NK-92 treated with Interleukin-12 subunit alpha and Interleukin-12 subunit beta, amount 100 ng/mL, for 24 hours (cell line): ENCODE measurements around the gene DDTL.
"Not testable (repeated sequence)": the region's sequence is repeated elsewhere in the genome, so short reads cannot be mapped to it uniquely, and the experiment has no call there.

Source experiments
- DNase-seq: peaks from one replicate; lab custom pipeline; 2025; lab: John Stamatoyannopoulos, UW

The DDTL gene

GRCh38 chr22:23970201-23970641 lies 3.5 kb downstream of the DDTL start:
- no peak for DNase-seq

GRCh38 chr22:23970816-23971486 lies 4.3 kb downstream of the DDTL start:
- no peak for DNase-seq

DNA sequence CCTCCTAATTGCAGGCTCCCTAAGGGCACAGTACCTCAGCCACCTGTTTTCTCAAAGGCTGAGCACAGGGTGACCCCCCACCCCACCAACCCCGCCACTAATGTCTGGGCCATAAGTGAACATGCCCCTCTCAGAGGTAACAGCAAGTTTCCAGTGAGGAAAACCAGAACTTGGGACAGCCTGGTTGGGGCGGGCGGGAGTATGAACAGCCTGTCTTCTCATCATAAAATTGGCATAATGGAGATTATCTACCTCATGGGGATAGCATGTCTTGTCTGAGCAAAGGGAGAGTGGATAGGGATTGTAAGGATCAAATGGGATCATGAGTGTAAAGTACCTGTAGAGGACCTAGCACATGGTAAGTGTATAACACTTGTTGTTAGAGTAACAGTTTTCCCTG lies 5.2 kb downstream of the DDTL start:
- not testable (repeated sequence) for DNase-seq

DNA sequence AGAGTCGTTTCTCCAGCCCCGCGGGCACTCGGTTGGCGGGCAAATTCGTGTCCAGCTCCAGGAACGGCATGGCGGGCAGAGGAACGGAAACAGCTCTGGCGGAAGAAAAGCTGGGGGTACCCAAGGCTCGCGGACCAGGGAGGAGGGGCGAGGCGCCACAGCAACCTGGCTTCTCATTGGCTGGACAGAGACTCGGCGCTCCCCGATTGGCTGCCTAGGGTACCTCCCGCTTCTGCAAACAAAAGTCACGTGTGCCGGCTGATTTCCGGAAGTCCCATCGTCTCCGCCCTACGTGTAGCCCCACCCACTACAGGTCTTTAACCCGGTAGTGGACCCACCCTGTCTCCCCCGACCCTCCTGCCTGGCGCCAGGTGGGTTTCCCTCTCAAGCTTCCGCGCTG lies 7.7 kb downstream of the DDTL start, which contains the start of gene DDT:
TSS of gene DDT (minus strand) at position 97 of the 400 bp plus-strand sequence. CDS start at position 70, 27 bp downstream.
- not testable (repeated sequence) for DNase-seq

DNA sequence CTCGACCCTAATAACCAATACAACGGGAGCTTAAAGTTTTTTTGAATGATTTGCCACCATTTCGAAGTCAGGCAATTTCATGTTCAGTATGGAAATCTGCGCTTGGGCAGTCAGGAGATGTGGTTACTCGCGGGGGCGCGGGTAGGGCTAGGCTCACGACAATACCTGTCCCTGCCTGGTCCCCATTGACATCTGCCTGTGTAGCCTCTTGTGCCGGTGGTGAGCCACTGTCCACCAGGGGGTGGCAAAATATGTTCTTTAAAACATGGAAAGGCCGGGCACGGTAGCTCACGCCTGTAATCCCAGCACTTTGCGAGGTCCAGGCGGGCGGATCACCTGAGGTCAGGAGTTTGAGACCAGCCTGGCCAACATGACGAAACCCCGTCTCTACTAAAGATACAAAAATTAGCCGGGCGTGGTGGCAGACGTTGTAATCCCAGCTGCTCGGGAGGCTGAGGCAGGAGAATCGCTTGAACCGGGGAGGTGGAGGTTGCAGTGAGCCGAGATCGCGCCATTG lies 8.2 kb downstream of the DDTL start:
- DNase-seq: not testable (repeated sequence)

DNA sequence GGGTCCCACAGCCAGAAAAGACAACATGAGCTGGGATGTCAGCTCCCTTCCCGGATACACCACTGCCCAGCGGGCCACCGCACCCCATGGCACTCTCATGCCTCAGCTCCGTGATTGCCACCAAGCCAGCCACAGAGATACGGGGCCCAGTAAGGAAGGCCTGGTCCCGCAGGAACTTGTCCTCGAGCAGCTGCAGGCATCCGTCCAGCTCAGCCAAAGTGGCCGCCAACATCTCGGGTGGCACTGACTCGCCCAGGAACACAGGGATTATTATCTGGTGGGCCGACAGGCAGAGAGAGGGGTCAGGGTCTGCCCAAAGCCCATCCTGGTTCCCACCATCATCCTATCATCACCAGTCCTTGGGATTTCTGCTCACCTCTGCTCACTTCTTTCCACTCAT lies 10.6 kb downstream of the DDTL start:
- not testable (repeated sequence) for DNase-seq

GRCh38 chr22:23979557-23980240 lies 13.0 kb downstream of the DDTL start, which contains the start of gene GSTT2:
GSTT2 (plus strand) TSS chr22:23980134.
- DNase-seq: not testable (repeated sequence)

DNA sequence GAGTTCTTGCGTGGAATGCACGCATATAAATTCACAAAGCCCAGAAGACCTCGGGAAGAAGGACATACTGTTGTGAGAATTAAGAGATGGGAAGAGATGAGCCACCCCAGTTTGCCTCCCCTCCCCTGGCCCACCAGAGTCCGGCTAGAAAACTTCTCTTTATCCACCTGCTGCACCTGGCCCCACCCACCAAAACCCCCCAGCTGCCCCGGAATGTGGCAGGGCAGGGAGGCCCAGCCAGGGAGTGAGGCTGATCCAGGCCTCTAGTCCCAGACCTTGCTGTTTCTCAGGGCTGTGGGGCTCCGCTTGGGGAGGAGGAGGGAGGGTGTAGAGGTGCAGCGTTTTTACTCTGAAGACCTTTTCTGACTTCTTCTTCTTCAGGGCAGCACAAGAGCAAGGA lies 13.9 kb downstream of the DDTL start:
- not testable (repeated sequence) for DNase-seq

DNA sequence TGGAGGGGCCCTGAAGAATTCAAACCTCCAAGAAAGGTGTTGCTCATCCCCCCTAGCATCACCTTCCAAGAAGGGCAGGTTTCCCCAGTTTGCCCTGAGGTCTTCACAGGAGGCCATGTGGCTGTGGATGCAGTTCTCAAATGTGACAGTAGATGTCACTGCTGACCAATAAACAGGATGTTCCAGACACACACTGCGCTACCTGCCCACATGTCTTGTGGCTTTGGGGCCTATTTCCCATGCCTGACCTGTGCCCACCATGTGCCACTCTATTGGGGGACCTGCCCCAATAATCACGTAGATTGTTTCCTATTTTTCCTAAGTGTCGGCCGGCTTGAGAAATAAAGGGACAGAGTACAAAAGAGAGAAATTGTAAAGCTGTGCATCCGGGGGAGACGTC lies 17.7 kb downstream of the DDTL start:
- DNase-seq: no peak

DNA sequence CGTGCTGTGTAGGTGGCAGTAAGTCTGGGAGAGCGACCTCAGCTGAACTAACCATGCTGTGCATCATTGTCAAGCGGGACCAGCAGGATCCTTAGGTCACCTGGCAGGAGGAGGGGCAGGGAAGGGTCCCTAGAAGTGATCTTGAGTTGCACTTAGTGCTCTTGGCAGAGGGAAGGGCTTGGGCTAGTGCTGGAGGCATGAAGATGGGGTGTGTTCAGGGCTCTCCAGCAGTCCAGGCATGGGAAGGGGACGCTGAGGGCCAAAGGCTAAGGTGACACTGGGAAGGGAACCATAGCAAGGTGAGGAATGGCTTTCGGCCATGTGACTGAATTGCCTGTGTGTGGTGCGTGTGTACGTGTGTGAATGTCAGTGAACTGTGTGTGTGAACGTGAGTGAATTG lies 19.4 kb downstream of the DDTL start:
- not testable (repeated sequence) for DNase-seq

- not testable (repeated sequence) for DNase-seq
Observed at GRCh38 chr22:23986538-23987178, 20.0 kb downstream of the DDTL start.

DNA sequence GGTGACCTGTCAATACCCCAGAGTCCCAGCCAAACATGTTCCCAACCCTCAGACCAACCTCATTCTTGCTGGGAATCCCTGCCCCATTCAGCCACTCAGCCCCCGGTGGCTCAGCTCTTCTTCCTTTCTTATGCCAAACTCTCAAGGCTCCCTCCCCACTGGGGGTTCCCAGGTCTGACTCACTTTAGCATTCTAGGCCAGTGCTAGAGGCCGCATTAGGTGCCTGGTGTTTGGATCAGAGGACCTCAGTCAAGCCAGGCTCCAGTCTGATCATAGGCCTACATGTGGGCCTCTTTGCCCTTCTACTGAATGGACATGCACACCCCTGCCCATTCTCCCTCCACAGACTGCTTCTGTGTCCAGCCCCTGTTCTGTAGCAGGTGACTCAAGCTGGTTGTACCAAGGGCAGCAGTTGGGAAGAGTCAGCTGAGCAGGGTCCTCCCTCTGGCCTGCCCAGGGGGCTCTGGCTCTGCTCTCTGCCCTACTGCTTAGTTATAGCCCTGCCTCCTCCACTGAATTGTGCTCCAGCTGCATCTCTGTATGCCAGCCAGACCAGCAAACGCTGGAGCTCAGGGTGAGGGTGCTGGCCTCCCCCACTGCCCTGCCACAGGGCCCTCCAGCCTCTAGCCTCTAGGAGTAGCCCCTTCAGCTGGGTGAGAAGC lies 23.0 kb downstream of the DDTL start:
- DNase-seq: not testable (repeated sequence)

DNA sequence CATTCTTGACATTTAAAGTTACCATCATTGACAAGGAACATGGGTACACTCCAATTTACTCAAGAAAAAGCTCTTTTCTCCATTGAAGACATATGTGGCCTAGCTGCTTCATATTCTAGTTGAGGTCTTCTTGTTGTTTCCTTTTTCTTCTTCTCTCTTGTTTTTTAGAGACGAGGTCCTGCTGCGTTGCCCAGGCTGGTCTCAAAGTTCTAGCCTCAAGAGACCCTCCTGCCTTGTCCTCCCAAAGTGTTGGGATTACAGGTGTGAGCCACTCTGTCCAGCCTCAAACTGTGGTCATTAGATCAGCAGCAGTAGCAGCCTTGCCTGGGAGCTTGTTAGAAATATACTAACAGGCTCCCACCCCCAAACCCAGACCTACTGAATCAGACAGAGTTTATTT lies 26.4 kb downstream of the DDTL start:
- DNase-seq: not testable (repeated sequence)

GRCh38 chr22:23993581-23994177 lies 27.0 kb downstream of the DDTL start:
- not testable (repeated sequence) for DNase-seq

GRCh38 chr22:23997092-23997491 lies 30.4 kb downstream of the DDTL start:
- DNase-seq: no peak

GRCh38 chr22:23999779-24000178 lies 33.1 kb downstream of the DDTL start:
- not testable (repeated sequence) for DNase-seq

- DNase-seq: no peak
Observed at GRCh38 chr22:24001314-24001713, 34.6 kb downstream of the DDTL start.

- DNase-seq: no peak
Observed at GRCh38 chr22:24002272-24002671, 35.6 kb downstream of the DDTL start.

DNA sequence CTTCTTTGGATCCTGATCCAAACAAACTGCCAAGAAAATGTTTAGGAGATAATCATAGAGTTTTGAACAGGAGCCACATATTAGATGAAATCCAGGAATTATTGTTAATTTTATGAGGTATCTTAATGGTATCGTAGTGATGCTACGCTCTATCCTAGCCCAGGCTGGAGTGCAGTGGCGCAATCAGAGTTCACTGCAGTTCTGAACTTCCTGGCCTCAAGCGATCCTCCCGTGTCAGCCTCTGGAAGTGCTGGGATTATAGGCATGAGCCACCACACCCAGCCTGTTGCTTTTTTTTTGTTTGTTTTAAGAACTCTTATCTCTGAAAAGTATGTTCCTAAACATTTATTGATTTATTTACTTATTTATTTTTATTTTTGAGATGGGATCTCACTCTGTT lies 36.2 kb downstream of the DDTL start:
- DNase-seq: no peak

DNA sequence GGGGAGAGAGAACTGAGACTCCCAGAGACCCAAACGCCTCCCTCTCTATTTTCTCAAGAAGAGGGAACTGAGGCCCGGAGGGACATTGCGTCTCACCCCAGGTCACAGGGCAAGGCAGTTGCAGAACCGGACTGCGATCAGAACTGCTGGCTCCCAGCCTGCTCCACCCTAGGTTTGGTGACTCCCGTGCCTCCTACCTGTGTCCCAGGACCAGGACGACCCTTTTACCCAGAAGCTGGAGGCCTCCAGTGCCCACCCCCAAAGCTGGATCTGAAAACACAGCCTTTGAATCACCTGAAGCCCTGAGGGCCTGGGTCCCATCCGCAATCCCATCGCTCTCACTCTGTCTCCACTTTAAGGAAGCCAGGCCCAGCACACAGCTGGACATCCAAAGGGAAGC lies 37.2 kb downstream of the DDTL start:
- DNase-seq: no peak

GRCh38 chr22:24005201-24005600 lies 38.5 kb downstream of the DDTL start, which contains the start of gene GSTT4:
GSTT4 (minus strand) TSS chr22:24005453; CDS start chr22:24005356, 97 bp downstream.
- no peak for DNase-seq
